Sigmoid colon (tissue), 4 donors: ENCODE results near the gene BRIP1.

Experiments used
- CTCF ChIP-seq, 4 experiments: fragments of 450-650 bp in 3 of 4; fragments of 200-600 bp in 1 of 4; IDR thresholded peaks; one replicate each; pipeline ENCODE4 v1.5.1; 2016 to 2019; ENCODE audit warnings: antibody characterized with exemption in 4 of 4, mild to moderate bottlenecking in 3 of 4, moderate library complexity in 2 of 4
- EP300 ChIP-seq, 4 donors: sonication (generic); formaldehyde crosslinking; IDR thresholded peaks; one replicate each; pipeline ENCODE4 v1.6.1; 2017; ENCODE audit warnings: antibody characterized with exemption in 4 of 4
- POLR2A ChIP-seq, 2 donors: fragments of 450-650 bp; IDR thresholded peaks; one replicate each; pipeline ENCODE4 v1.6.1; 2016; ENCODE audit warnings: antibody characterized with exemption in 2 of 2, mild to moderate bottlenecking in 2 of 2, moderate library complexity in 2 of 2

- no peak for TF ChIP-seq CTCF (IDR thresholded peaks at IDR 0.05)
- TF ChIP-seq POLR2A (IDR thresholded peaks at IDR 0.05) = no peak
- TF ChIP-seq EP300 (IDR thresholded peaks at IDR 0.05) = no peak
Measured at GRCh38 chr17:61695779-61696337, 167.5 kb downstream of the BRIP1 start.
